ENCODE results near the gene CNTN4. TPM values are rescaled to one million over a fixed set of nuclear protein-coding genes. Genes with fewer than 3 reads are reported as not detected.

CNTN4 gene
- total and polyA plus RNA-seq, 2 of the 8 experiments (the other 6 are each of a cell fraction or from before 2014, with no cell fraction given), result 0.41 to 2.2 TPM

DNA sequence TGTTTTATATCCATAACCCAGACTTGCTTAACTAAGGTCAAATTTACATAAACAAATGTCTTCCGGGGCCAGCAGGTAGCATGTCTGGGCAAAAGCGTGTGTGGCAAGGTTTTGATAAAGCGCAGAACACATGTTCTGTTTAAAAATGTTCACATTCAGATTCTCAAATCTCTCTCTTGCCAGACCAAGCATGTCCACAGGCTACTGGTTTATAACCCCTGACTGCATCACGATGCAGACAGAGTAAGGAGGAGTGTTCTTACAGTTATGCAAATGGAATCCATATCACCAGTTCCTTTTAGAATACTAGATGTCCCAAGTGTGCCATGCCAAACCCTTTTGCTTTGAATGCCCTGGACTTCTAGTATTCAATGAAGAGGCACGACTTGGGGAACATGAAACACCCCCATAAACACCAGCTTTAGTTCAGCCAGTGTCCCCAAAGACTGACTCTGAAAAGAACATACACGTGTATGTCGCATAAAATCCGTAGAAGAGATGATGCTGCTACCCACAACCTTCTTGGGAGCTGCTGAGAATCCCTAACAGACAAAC is 412.0 kb downstream of the CNTN4 start:
- no peak overlapping the region for H4K8ac ChIP-seq (ENCODE audit: extremely low read depth, insufficient read depth, low read length)
- no peak overlapping the region for H3K23ac ChIP-seq (ENCODE audit: insufficient read length)
- H2BK15ac ChIP-seq (ENCODE audit: low read length), result no peak overlapping the region
- no peak overlapping the region for H2BK120ac ChIP-seq (replicated peaks; ENCODE audit: low read depth, low read length)
- H4K91ac ChIP-seq (replicated peaks; ENCODE audit: insufficient read length, low read length), result no peak overlapping the region
- H2BK20ac ChIP-seq (ENCODE audit: low read length), result no peak overlapping the region
- peaks cover 0 to 2% (median 0%) of the 10 kb centered on the region in 4 experiments; a peak in 2 of 7 replicates for H3K4me1 ChIP-seq (replicated peaks in 1 of 4; ENCODE audit: control insufficient read depth in 3 of 4, insufficient read depth in 4 of 4, low read length in 3 of 4)
- H3K27me3 ChIP-seq (replicated peaks in 1 of 4; ENCODE audit: control insufficient read depth in 3 of 4, extremely low read depth in 1 of 4, insufficient read depth in 3 of 4, low read length in 3 of 4), result peaks cover 0 to 4% (median 2%) of the 10 kb centered on the region in 4 experiments; a peak in 4 of 7 replicates
- DNase-seq (ENCODE audit: low read depth in 1 of 2, low spot score in 2 of 2) (no peak), FAIRE-seq (no peak)
- H3K14ac ChIP-seq (ENCODE audit: insufficient read length), result no peak overlapping the region
- H3K9me3 ChIP-seq (ENCODE audit: insufficient read depth in 2 of 2, low read depth in 1 of 2, low read length in 1 of 2), result no peaks in the 10 kb centered on the region
- H4K20me1 ChIP-seq (replicated peaks in 1 of 2; ENCODE audit: control insufficient read depth in 1 of 2, insufficient read depth in 2 of 2, low read length in 2 of 2), result no peaks in the 10 kb centered on the region
- H2AFZ ChIP-seq (ENCODE audit: low read length), result no peak overlapping the region
- no peaks in the 10 kb centered on the region for H3K23me2 ChIP-seq (ENCODE audit: low read depth, low read length)
- H3K27ac ChIP-seq (ENCODE audit: low read depth, low read length), result no peak overlapping the region
- no peak overlapping the region for H3K4me3 ChIP-seq (ENCODE audit: extremely low read depth in 1 of 4, insufficient read depth in 2 of 4, low read depth in 3 of 4, low read length in 4 of 4)
- ChIA-PET CTCF (ENCODE audit: partially characterized antibody) (interaction anchor here (1.1 kb wide), 1 partner anchor 308 kb away, joined by 4 read pairs; no protein-coding TSS in a partner anchor), POLR2A (ENCODE audit: partially characterized antibody) (no interaction called here)
- no peak overlapping the region for H3K4me2 ChIP-seq (ENCODE audit: insufficient read depth in 1 of 2, low read depth in 2 of 2, low read length in 2 of 2)
- no peak overlapping the region for H2BK5ac ChIP-seq (ENCODE audit: low read depth, low read length)
- no peaks in the 10 kb centered on the region for H3K79me2 ChIP-seq (ENCODE audit: control insufficient read depth in 1 of 2, insufficient read depth in 2 of 2, low read length in 2 of 2)
- H2BK12ac ChIP-seq (ENCODE audit: low read depth, low read length), result no peak overlapping the region
- WGBS, 2 experiments (ENCODE audit: extremely low coverage in 1 of 2, insufficient coverage in 1 of 2, insufficient read length in 1 of 2, insufficient replicate concordance in 2 of 2, low coverage in 1 of 2, low lambda C conversion rate in 2 of 2, missing lambda C conversion rate in 1 of 2), result 84% methylated on average over 8 of the region's 8 CpGs; no CpG with 5 or more reads in 1 of the 2 experiments
- H3K18ac ChIP-seq (ENCODE audit: extremely low read depth, low read length), result no peak overlapping the region
- H3K56ac ChIP-seq (replicated peaks; ENCODE audit: insufficient read length, low read depth, low read length), result no peak overlapping the region
- H3K4ac ChIP-seq (replicated peaks; ENCODE audit: insufficient read length, low read depth, low read length), result no peak overlapping the region
- H2AK5ac ChIP-seq (ENCODE audit: low read depth, low read length), result no peak overlapping the region
- no peaks in the 10 kb centered on the region for H3K36me3 ChIP-seq (ENCODE audit: control insufficient read depth in 2 of 4, insufficient read depth in 4 of 4, low read length in 3 of 4)
- no peak overlapping the region for H4K5ac ChIP-seq (ENCODE audit: insufficient read length, low read depth, low read length)
- H3K79me1 ChIP-seq (ENCODE audit: low read depth, low read length), result no peaks in the 10 kb centered on the region
- H3K9ac ChIP-seq (replicated peaks in 1 of 4; ENCODE audit: extremely low read depth in 1 of 4, low read depth in 3 of 4, low read length in 3 of 4), result no peak overlapping the region
- TF ChIP-seq BRCA1 (IDR thresholded peaks at IDR 0.05; ENCODE audit: low read depth, low read length) (no peak), SIX5 (IDR thresholded peaks at IDR 0.05; ENCODE audit: low read depth, low read length) (no peak), RFX5 (IDR thresholded peaks at IDR 0.05; ENCODE audit: borderline replicate concordance, low read depth, low read length) (no peak), ZNF274 (IDR thresholded peaks at IDR 0.05; ENCODE audit: borderline replicate concordance, extremely low read depth, low read length) (no peak), CBX8 (IDR thresholded peaks at IDR 0.05; ENCODE audit: borderline replicate concordance, low read depth, low read length) (no peak), TBP (IDR thresholded peaks at IDR 0.05; ENCODE audit: low read depth, low read length) (no peak), SIN3A (conservative IDR thresholded peaks at IDR 0.05 in 1 of 2, IDR thresholded peaks at IDR 0.05 in 1 of 2; ENCODE audit: low read depth in 1 of 2, low read length in 2 of 2) (no peak), HDAC2 (IDR thresholded peaks at IDR 0.05; ENCODE audit: borderline replicate concordance in 1 of 2, low read depth in 2 of 2, low read length in 2 of 2) (no peak), POLR2AphosphoS5 (IDR thresholded peaks at IDR 0.05; ENCODE audit: low read depth, low read length) (no peak), KDM4A (IDR thresholded peaks at IDR 0.05; ENCODE audit: low read depth, low read length, severe bottlenecking) (no peak), EP300 (IDR thresholded peaks at IDR 0.05; ENCODE audit: borderline replicate concordance in 1 of 2, low read depth in 2 of 2, low read length in 2 of 2) (no peak)
- TF ChIP-seq, protein P1, sequence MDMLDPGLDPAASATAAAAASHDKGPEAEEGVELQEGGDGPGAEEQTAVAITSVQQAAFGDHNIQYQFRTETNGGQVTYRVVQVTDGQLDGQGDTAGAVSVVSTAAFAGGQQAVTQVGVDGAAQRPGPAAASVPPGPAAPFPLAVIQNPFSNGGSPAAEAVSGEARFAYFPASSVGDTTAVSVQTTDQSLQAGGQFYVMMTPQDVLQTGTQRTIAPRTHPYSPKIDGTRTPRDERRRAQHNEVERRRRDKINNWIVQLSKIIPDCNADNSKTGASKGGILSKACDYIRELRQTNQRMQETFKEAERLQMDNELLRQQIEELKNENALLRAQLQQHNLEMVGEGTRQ (IDR thresholded peaks at IDR 0.05; ENCODE audit: low read length), result no peak
